ENCODE data around the gene HIRA. TPM values are rescaled to one million over a fixed set of nuclear protein-coding genes. Genes with fewer than 3 reads are reported as not detected.

The HIRA gene
- total and polyA plus RNA-seq, 2 experiments from 2014 or later: 2.7 to 18.6 TPM

GRCh38 chr22:19398206-19398605 is 33.3 kb downstream of the HIRA start:
- H3K4me2 ChIP-seq (ENCODE audit: unreplicated experiment): no peak overlapping the region
- no peaks in the 10 kb centered on the region for H3K9me2 ChIP-seq (ENCODE audit: insufficient read depth)
- no peaks in the 10 kb centered on the region for H3K27me3 ChIP-seq (replicated peaks; ENCODE audit: insufficient read depth)
- no peaks in the 10 kb centered on the region for H3K4me1 ChIP-seq (ENCODE audit: insufficient read depth)
- DNase-seq: peak; percentile 46
- no peaks in the 10 kb centered on the region for H3F3A ChIP-seq (ENCODE audit: insufficient read depth)
- peaks cover 36% of the 10 kb centered on the region; the same call in 1 of the 2 replicates for H3K36me3 ChIP-seq (ENCODE audit: low read depth)
- TF ChIP-seq EZH2 (IDR thresholded peaks at IDR 0.05; ENCODE audit: insufficient read depth, poor library complexity, severe bottlenecking): no peak
- TF ChIP-seq EZH2phosphoT487 (IDR thresholded peaks at IDR 0.05; ENCODE audit: insufficient read depth, low read depth): no peak
- H3K9me3 ChIP-seq (ENCODE audit: low read depth): no peaks in the 10 kb centered on the region
- WGBS, 2 experiments (ENCODE audit: low coverage in 1 of 2, low lambda C conversion rate in 2 of 2, missing lambda C conversion rate in 2 of 2): 32 to 33% methylated on average over 6 of the region's 6 CpGs
- H2AFZ ChIP-seq: no peak overlapping the region
- no peak overlapping the region for H3K27ac ChIP-seq
- no peaks in the 10 kb centered on the region for H4K20me1 ChIP-seq (ENCODE audit: insufficient read depth)
- H3K79me2 ChIP-seq (ENCODE audit: insufficient read depth): peaks cover 13% of the 10 kb centered on the region; the same call in 1 of the 2 replicates
- in situ Hi-C loops (cut with MboI): no loop called here
- no peak overlapping the region for H3K4me3 ChIP-seq
- H3K9ac ChIP-seq: no peak overlapping the region

- no peak overlapping the region for H3K27ac ChIP-seq
- H3K9ac ChIP-seq: no peak overlapping the region
- H3K4me1 ChIP-seq (ENCODE audit: insufficient read depth): no peaks in the 10 kb centered on the region
- in situ Hi-C loops (cut with MboI): no loop called here
- peaks cover 13% of the 10 kb centered on the region; the same call in 1 of the 2 replicates for H3K79me2 ChIP-seq (ENCODE audit: insufficient read depth)
- no peaks in the 10 kb centered on the region for H3F3A ChIP-seq (ENCODE audit: insufficient read depth)
- TF ChIP-seq EZH2 (IDR thresholded peaks at IDR 0.05; ENCODE audit: insufficient read depth, poor library complexity, severe bottlenecking): no peak
- TF ChIP-seq EZH2phosphoT487 (IDR thresholded peaks at IDR 0.05; ENCODE audit: insufficient read depth, low read depth): no peak
- peaks cover 36% of the 10 kb centered on the region; the same call in 1 of the 2 replicates for H3K36me3 ChIP-seq (ENCODE audit: low read depth)
- no peak overlapping the region for H3K4me2 ChIP-seq (ENCODE audit: unreplicated experiment)
- 73 to 81% methylated on average over 3 of the region's 3 CpGs for WGBS, 2 experiments (ENCODE audit: low coverage in 1 of 2, low lambda C conversion rate in 2 of 2, missing lambda C conversion rate in 2 of 2)
- H3K9me2 ChIP-seq (ENCODE audit: insufficient read depth): no peaks in the 10 kb centered on the region
- DNase-seq: no peak
- no peak overlapping the region for H2AFZ ChIP-seq
- no peak overlapping the region for H3K4me3 ChIP-seq
- no peaks in the 10 kb centered on the region for H4K20me1 ChIP-seq (ENCODE audit: insufficient read depth)
- no peaks in the 10 kb centered on the region for H3K9me3 ChIP-seq (ENCODE audit: low read depth)
- H3K27me3 ChIP-seq (replicated peaks; ENCODE audit: insufficient read depth): no peaks in the 10 kb centered on the region
Measured at GRCh38 chr22:19397734-19398104, 33.8 kb downstream of the HIRA start.

GRCh38 chr22:19396934-19397733 is 34.4 kb downstream of the HIRA start:
- no peaks in the 10 kb centered on the region for H3F3A ChIP-seq (ENCODE audit: insufficient read depth)
- WGBS, 2 experiments (ENCODE audit: low coverage in 1 of 2, low lambda C conversion rate in 2 of 2, missing lambda C conversion rate in 2 of 2): 98 to 99% methylated on average over 6 of the region's 6 CpGs
- H3K27me3 ChIP-seq (replicated peaks; ENCODE audit: insufficient read depth): no peaks in the 10 kb centered on the region
- no peak overlapping the region for H3K9ac ChIP-seq
- H3K79me2 ChIP-seq (ENCODE audit: insufficient read depth): 0 out of 2 replicates have a peak, but pooled peaks cover 9% of the 10 kb centered on the region
- no peaks in the 10 kb centered on the region for H3K9me3 ChIP-seq (ENCODE audit: low read depth)
- no peak overlapping the region for H3K27ac ChIP-seq
- TF ChIP-seq EZH2 (IDR thresholded peaks at IDR 0.05; ENCODE audit: insufficient read depth, poor library complexity, severe bottlenecking) (no peak), EZH2phosphoT487 (IDR thresholded peaks at IDR 0.05; ENCODE audit: insufficient read depth, low read depth) (no peak)
- no peaks in the 10 kb centered on the region for H3K9me2 ChIP-seq (ENCODE audit: insufficient read depth)
- no peaks in the 10 kb centered on the region for H4K20me1 ChIP-seq (ENCODE audit: insufficient read depth)
- in situ Hi-C loops (cut with MboI): no loop called here
- no peak overlapping the region for H2AFZ ChIP-seq
- no peaks in the 10 kb centered on the region for H3K4me1 ChIP-seq (ENCODE audit: insufficient read depth)
- peaks cover 31% of the 10 kb centered on the region; the same call in 1 of the 2 replicates for H3K36me3 ChIP-seq (ENCODE audit: low read depth)
- no peak overlapping the region for H3K4me2 ChIP-seq (ENCODE audit: unreplicated experiment)
- H3K4me3 ChIP-seq: no peak overlapping the region
- no peak for DNase-seq

GRCh38 chr22:19396561-19396933 is 35.0 kb downstream of the HIRA start:
- in situ Hi-C loops (cut with MboI): no loop called here
- 82 to 83% methylated on average over 6 of the region's 6 CpGs for whole genome bisulfite sequencing, 2 experiments (ENCODE audit: low coverage in 1 of 2, low lambda C conversion rate in 2 of 2, missing lambda C conversion rate in 2 of 2)
- Histone ChIP-seq H3K4me3 (no peak overlapping the region), H3K27ac (no peak overlapping the region), H3K4me1 (ENCODE audit: insufficient read depth) (no peaks in the 10 kb centered on the region), H3K4me2 (ENCODE audit: unreplicated experiment) (no peak overlapping the region), H4K20me1 (ENCODE audit: insufficient read depth) (no peaks in the 10 kb centered on the region), H3K36me3 (ENCODE audit: low read depth) (peaks cover 30% of the 10 kb centered on the region; the same call in 1 of the 2 replicates), H3K9me3 (ENCODE audit: low read depth) (no peaks in the 10 kb centered on the region), H3K27me3 (replicated peaks; ENCODE audit: insufficient read depth) (no peaks in the 10 kb centered on the region), H3F3A (ENCODE audit: insufficient read depth) (no peaks in the 10 kb centered on the region), H2AFZ (no peak overlapping the region), H3K79me2 (ENCODE audit: insufficient read depth) (0 out of 2 replicates have a peak, but pooled peaks cover 3% of the 10 kb centered on the region), H3K9me2 (ENCODE audit: insufficient read depth) (no peaks in the 10 kb centered on the region), H3K9ac (no peak overlapping the region)
- no peak for DNase-seq
- TF ChIP-seq EZH2 (IDR thresholded peaks at IDR 0.05; ENCODE audit: insufficient read depth, poor library complexity, severe bottlenecking) (no peak), EZH2phosphoT487 (IDR thresholded peaks at IDR 0.05; ENCODE audit: insufficient read depth, low read depth) (no peak)
